Inflammatory macrophage (primary cell): Measurements from ENCODE around the gene PDPK1.
"Not testable (repeated sequence)": the region's sequence is repeated elsewhere in the genome, so short reads cannot be mapped to it uniquely, and the experiment has no call there.

Experiments used
- DNase-seq, 2 donors: peaks; one replicate each; pipeline ENCODE4 v3.0.0-alpha.2; 2020 to 2022

PDPK1 gene

DNA sequence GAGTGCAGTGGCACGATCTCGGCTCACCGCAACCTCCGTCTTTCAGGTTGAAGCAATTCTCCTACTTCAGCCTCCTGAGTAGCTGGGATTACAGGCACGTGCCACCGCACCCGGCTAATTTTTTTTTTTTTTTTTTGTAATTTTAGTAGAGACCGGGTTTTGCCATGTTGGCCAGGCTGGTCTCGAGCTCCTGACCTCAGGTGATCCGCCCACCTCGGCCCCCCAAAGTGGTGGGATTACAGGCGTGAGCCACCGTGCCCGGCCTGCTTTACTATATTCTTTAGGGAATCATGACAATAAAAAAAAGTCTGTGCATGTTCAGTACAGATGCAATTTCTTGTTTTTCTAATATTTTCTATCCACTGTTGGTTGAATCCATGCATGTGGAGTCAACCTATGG lies 6.0 kb downstream of the PDPK1 start:
- DNase-seq: not testable (repeated sequence)

DNA sequence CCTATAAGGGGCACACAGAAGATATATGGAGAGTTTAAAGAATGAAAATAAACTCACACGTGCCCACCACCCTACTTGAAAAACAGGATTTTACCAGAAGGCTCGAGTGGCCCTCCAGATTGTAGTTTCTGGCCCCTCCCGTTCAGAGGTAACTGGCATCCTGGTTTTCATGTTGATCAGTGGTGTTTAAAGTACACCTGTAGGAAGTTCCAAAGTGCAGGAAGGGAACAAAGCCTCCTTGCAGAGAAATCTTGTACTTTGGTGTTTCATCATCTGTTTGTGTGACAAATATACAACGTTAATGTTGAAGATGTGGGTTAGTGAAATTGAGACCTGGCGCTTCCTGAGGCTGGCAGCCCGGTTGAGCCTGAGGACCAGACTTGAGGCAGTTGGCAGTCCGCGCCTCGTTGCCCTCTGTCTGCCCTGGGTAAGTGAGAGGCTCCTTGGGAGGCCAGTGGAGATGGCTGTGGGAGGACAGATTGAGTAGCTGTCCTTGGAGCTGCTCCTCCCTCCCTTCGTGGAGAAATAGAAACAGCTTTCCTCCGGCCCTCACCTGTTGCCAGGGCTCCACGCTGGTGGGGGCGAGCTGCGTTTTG lies 12.6 kb downstream of the PDPK1 start:
- not testable (repeated sequence) for DNase-seq

DNA sequence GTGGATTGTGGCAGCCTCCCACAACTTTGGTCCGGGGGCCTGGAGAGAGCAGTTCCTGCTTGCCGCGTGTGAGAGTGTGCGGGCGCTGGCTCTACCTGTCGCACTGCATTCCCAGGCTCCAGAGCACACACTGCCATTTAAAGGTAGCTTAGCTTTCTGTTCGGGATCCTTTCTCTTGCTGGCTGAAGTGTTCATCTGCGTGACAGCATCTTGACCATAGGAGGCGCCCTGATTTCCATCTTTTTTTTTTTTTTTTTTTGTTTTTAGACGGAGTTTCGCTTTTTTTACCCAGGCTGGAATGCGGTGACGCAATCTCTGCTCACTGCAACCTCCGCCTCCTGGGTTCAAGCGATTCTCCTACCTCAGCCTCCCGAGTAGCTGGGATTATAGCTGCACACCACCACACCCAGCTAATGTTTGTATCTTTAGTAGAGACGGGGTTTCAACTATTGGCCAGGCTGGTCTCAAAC lies 13.6 kb downstream of the PDPK1 start:
- not testable (repeated sequence) for DNase-seq

DNA sequence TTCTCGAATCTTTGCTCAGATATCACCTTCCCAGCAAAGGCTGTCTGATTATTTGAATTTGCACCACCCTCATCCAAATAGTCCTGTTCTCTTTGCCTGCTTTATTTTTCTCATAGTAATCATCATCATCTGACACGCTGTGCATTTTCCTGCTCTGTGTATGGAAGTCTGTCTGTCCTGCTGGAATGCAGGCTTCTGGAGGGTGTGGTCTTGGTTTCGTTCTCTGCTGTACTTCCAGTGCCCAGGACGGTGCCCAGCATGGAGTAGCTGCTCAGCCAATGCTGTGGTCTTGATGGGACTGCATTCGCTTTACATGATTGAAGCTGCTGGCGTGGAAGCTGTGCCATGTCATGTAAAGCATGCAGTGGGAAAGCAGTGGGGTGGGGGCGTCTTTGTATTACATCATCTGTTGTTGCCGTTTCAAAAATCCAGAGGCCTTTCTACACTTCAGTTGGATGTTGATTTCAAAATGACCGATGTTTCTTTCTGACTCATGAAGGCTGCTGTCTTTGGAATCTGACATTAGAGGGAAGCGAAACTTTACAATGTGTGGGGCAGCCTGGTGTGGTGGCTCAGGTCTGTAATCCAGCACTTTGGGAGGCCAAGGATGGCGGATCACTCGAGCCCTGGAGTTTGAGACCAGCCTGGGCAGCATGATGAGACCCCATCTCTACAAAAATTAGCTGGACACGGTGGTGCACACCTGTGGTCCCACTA lies 17.0 kb downstream of the PDPK1 start:
- not testable (repeated sequence) for DNase-seq

DNA sequence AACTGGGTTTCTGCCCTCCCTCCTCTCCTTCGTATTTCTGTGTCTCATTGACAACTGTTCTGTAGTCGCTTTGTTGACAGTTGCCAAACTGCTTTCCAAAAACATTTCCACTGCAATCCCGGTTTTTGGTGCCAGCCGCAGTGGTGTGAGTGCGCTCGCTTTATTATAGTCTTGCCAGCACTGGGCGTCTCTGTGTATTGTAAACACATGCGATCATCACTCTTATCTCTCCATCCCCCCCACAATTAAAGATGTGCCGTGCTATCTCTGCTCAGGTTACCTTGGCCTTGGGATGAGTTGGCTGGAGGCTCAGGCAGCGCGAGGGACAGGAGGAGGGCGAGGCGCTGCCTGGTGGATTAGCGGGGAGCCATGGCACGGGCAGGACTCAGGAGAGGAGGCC lies 19.3 kb downstream of the PDPK1 start:
- DNase-seq: not testable (repeated sequence)

DNA sequence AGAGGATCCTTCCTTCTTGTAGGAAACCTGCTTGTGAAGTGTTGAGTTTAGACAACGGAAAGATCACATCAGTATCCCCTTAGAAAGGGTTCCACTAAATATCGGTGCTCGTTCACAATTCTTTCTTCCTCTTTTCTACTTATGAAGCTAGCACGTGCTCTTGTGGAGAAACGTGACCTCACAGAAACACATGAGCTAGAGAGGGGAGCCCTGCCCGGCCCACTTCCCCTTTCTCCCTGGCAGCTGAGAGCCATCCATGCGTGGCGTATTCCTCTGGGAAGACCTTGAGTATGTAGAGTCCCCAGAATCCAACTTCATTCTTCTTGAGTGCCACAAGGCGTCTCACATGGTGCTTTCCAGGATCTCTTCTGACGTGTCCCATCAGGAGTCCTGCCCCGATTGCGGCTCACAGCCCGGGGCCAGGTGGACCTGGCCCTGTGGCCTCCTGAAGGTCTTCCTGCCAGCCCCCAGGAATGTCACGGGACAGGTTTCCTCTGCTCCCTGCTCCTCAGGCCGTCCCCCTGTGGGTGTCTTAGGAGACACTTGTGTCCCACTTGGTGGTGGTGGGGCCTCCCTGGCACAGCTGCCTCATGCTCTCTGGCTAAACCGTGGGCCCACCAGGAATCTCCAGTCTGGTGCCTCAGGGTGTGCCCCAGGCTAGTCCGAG lies 22.4 kb downstream of the PDPK1 start:
- DNase-seq: not testable (repeated sequence)

DNA sequence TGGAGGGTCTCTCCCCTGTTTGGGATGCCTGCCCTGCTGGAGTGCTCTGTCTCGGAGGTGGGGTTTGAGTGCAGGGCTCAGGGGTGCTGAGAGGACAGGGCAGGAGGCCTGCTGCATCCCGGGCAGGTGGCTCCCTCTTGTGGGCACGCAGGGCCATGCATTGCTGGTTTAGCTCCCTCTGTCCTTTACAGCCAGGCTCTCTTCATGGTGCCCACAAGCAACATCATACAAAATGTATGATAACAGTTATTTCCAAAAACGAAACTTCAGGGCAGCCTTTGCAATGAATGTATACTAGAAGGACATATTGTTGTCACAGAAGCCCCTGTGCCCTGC lies 22.9 kb downstream of the PDPK1 start:
- DNase-seq: not testable (repeated sequence)

DNA sequence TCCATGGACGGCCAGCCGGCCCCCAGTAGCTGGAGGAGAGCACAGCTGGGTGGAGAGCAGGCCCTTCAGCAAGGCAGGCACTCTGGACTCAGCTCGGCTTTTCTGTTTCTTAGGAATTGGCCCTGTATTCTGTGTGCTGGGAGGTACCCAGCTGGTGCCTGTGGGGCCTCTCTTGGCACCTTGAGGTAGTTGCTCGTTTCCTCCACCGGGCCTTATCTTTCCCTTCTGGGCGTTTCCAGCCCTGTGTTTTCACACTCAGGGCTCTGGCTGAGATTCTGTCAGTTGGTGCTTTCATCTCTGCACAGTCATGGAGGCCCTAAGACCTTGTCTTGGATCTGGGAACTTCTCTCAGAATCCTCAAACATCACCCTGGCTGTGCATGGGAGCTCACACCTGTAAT lies 29.7 kb downstream of the PDPK1 start:
- DNase-seq: not testable (repeated sequence)

DNA sequence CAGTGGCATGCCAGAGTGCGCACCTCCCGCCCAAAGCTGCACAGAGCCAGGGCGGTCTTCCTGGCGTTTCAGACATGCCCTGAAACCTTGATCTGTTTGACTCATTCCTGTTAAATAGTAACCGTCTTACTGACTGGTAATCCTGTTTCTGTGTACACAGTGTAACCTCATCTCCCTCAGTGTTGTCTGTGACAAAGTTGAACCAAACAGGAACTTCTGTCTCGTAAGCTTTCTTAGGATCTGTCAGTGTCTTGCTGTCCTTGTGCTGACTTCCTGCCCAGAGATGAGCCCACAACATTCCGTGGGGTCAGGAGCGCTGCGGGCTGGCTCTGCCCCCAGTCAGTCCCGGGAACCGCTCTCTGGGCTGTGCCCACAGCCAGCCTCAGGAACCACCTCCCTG lies 30.8 kb downstream of the PDPK1 start:
- not testable (repeated sequence) for DNase-seq

DNA sequence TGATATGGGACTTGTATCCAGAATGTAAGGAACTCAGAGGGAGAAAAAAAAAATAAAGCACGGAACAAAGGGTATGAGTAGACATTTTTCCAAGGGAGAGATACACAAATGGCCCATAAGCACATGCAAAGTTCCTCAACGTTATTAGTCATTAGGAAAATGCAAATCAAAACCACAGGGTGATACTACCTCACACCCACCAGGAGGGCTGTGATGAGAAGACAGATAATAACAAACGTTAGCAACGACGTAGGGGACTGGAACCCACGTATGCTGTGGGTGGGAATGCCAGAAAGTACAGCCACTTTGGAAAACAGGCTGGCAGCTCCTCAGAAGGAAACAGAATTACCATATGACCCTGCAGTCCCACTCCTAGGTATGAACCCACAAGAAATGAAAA lies 34.9 kb downstream of the PDPK1 start:
- DNase-seq: not testable (repeated sequence)

DNA sequence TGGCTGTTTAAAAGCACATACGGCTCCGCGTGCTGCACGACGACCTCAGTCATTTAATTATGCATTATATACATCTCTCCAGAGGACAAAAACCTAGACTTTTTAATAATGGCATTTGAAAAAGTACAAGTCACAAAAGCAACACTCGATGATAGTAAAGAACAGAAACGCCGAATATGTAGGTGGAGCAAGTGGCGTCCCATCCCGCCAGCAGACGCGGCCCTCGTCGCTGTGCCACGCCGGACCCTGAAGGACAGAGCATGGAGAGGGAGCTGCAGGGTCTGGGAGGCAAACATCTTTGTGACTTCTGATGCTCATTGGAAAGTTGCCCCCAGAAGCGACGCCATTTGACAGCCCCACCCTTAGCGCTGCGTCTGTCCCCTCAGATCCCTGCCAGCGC lies 38.0 kb downstream of the PDPK1 start:
- not testable (repeated sequence) for DNase-seq

DNA sequence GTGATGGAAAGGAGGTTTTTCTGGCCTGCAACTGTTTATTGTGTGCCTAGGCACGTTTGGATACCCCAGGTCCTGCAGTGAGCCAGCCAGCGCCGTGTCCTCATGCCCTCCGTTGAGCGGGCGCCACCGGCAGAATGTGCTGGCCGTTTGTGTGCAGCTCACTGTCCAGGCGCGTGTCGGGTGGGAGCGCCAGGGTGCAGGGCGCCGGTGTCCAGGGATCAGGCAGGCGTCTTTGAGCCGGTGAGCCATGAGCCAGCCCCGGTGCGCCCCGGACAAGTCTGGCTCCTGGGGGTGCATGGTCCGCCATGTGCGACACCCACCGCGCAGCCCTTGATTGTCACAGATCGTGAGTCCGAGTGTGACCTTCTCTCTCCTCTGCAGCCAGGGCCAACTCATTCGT lies 39.2 kb downstream of the PDPK1 start:
- DNase-seq: not testable (repeated sequence)

DNA sequence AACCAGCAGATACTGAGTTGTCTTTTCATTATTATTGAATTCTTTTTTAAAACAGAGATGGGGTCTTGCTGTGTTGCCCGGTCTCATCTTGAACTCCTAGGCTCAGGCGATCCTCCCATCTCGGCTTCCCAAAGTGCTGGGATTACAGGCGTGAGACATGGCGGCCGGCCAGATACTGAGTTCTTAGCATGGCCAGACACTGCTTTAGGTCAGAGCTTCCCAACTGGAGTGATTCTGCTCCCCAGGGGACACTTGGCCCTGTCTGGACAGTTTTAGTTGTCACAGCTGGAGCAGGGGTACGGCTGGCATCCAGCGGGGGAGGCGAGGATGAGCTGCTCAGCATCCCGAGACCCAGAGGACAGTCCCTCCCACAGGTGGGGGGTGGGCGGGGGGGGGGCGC lies 41.1 kb downstream of the PDPK1 start:
- not testable (repeated sequence) for DNase-seq

DNA sequence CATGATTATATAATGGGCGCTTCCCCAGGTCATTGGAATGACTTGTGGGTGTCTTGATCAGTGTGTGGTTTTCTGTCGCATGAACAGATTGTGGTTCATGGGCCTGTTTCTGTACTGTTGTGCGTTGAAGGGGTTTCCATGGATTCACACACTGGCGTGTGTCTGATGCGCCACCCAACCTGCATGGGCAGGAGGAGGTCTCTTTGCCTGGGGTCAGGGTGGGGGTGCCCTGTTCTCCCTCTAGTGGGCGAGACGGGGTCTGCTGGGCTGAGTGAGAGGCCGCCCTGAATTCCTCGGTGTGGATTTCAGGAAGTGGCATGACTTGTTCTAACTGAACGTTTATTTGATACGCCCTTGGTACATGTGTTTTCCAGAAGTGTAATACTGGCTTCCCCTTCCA lies 42.3 kb downstream of the PDPK1 start:
- DNase-seq: peak; percentile 9 to 22

DNA sequence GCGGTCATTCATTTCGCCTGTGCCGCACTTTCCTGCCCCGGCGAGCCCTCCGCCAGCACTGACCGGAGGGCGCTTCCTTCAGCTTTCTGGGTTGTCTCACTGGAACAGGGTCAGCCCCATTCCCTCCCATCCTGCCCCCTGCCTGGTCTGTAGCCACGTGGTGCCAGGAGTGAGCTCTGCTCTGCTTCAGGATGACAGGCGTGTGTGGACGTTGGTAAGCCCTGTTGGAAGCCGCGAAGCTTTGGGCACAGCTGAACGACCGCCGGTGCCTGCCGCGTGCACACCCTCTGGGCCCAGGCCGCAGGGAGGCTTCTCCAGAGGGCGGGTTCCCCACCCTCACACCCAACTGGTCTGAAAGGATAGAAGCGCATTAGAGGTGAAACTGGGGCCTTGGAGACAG lies 43.0 kb downstream of the PDPK1 start:
- DNase-seq: not testable (repeated sequence)

DNA sequence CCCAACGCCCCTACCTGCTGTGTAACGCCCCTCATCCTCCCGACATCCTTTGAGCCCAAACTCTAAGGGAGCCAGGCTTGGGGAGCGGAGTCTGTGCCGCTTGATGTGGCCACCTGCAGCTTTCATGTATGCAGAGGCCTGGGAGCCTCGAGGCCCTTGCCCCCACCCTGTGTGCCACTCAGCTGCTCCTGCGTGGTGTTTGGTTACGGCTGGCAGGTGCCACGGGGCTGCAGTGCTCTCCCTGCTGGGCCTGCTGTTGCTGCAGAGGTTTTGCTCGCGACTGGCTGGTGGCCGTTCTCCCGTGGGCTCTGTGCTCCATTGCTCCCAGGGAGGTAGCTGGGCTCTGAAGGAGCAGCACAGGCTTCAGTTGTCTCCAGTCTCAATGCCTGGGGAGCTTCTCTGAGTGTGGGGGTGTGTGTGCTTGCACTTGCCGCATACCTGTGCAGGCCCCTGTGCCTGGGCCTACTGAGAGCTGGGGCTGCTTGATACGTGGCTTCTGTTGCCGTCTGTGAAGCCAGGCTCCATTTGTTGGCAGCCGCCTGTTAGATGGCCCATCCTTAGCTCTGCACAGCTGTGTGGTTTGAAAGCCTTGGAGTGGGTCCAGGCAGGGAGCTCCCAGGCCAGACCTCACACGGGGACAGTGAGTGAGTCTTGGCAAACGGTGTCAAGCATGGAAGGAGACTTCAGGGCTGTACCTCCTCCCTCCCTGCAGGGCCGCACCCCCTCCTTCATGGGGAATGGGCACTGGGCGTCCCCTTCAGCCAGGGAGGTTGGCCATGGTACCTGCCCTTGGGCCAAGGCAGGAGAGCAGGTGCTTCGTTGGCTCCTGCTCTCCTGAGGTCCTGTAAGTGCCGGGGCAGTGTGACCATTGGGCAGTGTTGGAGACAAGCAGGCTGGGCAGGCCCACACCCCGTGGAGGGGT lies 47.2 kb downstream of the PDPK1 start:
- no peak for DNase-seq

DNA sequence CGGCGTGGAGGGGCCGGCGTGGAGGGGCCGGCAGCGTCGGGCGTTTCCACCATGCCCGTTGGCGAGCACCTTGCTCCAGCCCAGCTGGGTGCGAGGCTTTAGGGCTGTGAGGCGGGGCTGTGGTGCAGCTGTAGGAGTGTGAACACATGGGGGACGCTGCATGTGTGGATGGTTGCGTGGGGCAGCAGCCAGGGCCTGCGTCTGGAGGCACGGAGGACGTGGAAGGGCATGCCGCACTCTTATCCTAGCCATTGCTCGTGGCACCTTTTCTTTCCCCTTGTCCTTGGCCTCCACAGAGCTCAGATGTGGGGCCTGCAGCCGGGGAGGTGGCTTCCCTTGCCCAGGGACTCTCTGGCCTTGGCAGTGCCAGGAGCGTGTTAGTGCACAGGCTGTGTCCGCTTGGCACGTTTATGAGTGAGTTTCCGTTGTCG lies 47.8 kb downstream of the PDPK1 start:
- no peak for DNase-seq

DNA sequence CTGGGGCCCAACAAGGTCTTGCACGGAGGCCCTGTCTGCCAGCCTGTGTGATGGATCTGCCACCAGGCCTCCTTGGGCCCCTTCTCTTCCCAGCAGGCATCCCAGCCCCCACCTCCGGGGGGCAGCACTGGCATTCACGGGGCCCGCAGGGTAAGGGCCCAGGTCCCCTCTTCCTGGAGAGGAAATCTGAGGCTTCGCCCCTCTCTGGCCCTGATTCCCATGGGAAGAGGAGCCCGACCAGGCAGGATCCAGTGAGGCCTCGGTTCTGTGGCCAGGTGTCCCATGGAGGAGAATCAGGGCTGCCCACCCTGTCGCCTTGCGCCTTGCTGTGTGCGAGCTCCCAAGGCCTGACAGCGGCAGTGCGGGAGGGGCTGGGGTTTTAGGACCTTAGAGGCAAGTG lies 48.4 kb downstream of the PDPK1 start:
- no peak for DNase-seq

DNA sequence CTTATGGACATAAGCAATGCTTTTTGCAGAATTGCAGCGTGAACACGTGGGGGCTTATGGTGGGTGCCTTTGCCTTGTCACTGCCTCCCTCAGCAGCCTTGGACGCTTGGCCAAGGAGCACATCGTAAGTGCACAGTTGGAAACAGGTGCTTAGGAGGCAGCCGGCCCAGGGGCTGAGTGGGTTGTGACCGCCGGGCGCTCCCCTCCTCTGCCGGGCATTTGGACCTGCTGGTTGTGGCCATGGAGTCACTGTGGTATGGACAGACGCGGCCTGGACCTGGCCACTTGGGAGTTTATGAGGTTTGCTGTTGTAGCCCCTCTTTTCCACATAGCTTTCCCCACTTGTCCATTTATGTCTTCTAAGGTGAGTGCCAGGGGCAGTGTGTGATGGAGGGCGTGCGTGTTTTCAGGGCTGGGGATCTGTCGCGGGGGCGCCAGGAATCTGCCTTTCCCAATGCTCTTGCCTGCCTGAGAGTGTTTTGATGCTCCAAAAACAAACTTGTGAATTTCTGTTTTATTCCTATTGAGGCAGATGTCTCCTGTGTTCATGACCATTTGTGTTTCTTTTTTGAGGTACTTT lies 49.2 kb downstream of the PDPK1 start:
- DNase-seq: no peak

DNA sequence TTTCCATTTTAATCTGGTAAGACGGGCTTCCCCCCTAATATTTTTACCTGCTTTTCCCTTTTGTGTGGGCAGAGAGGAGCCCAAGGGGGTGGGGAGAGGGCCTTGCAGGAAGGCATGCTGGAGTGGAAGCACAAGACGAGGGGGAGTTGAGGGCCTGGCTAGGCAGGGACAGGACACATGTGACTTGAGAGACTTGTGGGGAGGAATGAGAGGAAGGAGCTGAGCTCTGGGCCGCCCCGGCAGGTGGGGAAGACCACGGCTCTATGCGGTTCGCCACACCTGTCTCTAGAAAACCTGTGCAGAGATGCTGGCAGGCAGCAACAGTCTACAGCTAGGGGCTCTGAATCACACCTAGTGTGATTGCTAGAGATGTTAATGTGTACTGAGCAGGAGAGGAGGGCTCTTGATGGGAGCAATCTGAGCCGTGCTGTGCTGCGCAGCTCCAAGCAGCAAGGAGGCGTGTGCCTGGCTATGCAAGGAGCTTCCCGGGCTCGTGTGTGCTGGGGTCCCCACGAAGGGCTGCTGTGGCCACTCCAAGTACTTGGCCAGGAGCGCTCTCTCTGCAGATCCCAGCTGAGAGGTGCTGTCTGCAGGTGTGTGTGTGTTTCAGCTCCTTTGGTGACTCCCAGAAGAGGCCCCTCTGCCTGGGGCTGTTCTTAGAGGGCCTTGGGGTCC lies 50.2 kb downstream of the PDPK1 start:
- DNase-seq: no peak

DNA sequence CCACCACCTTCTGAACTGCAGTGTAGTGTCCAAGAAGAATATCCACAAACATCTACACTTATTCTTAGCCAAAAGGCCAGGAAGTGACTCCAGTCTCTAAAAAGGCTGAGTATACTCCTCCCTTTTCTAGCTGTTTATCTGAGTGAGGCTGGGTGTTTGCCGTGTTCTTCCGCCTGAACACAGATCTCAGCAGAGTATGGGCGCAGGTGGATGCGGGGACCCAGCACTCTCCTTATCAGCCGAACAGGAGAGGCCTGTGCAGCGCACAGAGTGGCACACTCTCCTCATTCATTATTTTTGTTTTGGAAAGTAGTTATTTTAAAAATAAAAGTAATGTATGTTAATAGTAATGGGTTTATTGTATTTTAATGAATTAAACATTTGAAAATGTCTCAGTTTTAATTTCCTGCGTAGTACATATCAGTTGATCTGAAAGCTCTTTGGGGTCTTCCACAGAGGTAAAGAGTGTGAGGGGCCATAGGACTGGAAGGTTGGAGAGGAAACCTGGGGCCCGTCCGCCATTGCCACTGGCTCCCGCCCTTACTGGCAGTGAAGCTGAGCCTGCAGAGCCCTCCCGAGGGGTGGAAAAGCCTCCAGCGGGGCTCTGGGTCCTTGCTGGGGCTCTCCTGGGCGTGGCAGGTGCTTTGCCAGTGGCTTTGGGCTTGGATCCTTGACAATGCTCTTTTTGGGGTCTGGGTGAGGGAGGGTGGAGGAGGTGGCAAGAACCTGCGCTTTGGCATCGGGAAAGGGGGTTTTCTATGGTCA lies 53.8 kb downstream of the PDPK1 start:
- no peak for DNase-seq
